Loucy (cell line): ENCODE results near the gene SPEG.

ENCODE experiments used
- H2AFZ ChIP-seq: fragments of 200-600 bp; sonication (generic); 2 replicates; pipeline ENCODE4 v1.6.0; 2016; ENCODE audit warnings: antibody characterized with exemption, mild to moderate bottlenecking, low read length, moderate library complexity
- H3F3A ChIP-seq: fragments of 200-600 bp; 2 replicates; pipeline ENCODE4 v1.6.0; 2016; ENCODE audit warnings: antibody characterized with exemption, low read depth, mild to moderate bottlenecking
- H3K27me3 ChIP-seq: fragments of 200-600 bp; sonication (generic); 2 replicates; pipeline ENCODE4 v1.6.1; 2014; ENCODE audit warnings: low read length, mild to moderate bottlenecking; ENCODE audit not compliant: insufficient read depth, poor library complexity, severe bottlenecking
- H3K36me3 ChIP-seq: fragments of 200-600 bp; sonication (generic); 2 replicates; pipeline ENCODE4 v1.6.1; 2016; ENCODE audit warnings: low read length; ENCODE audit not compliant: insufficient read depth
- H3K4me1 ChIP-seq: fragments of 200-600 bp; sonication (generic); 2 replicates; pipeline ENCODE4 v1.5.1; 2014; ENCODE audit warnings: low read length, mild to moderate bottlenecking; ENCODE audit not compliant: insufficient read depth, poor library complexity, severe bottlenecking
- H3K4me2 ChIP-seq: fragments of 200-600 bp; sonication (generic); 2 replicates; pipeline ENCODE4 v1.6.0; 2014; ENCODE audit warnings: antibody characterized with exemption, low read length, low read depth, mild to moderate bottlenecking; ENCODE audit not compliant: poor library complexity, severe bottlenecking
- H3K4me3 ChIP-seq: fragments of 200-600 bp; sonication (generic); 2 replicates; pipeline ENCODE4 v1.5.1; 2014; ENCODE audit warnings: low read length, mild to moderate bottlenecking, mixed read lengths; ENCODE audit not compliant: poor library complexity, severe bottlenecking
- H3K79me2 ChIP-seq: fragments of 200-600 bp; sonication (generic); 2 replicates; pipeline ENCODE4 v1.6.1; 2014; ENCODE audit warnings: low read length; ENCODE audit not compliant: insufficient read depth
- H3K9ac ChIP-seq: fragments of 200-600 bp; sonication (generic); 2 replicates; pipeline ENCODE4 v1.6.0; 2014; ENCODE audit warnings: mild to moderate bottlenecking, low read depth, low read length, moderate library complexity; ENCODE audit not compliant: poor library complexity, severe bottlenecking
- H3K9me2 ChIP-seq: fragments of 200-600 bp; sonication (generic); replicated peaks from 2 replicates; pipeline ENCODE4 v1.6.1; 2016; ENCODE audit warnings: low read depth, low read length, mixed read lengths
- H3K9me3 ChIP-seq: fragments of 200-600 bp; sonication (generic); 2 replicates; pipeline ENCODE4 v1.6.1; 2014; ENCODE audit warnings: mild to moderate bottlenecking, antibody characterized with exemption, low read length, low read depth; ENCODE audit not compliant: insufficient read depth
- H4K20me1 ChIP-seq: fragments of 200-600 bp; sonication (generic); 2 replicates; pipeline ENCODE4 v1.6.0; 2014; ENCODE audit warnings: antibody characterized with exemption, low read length, mild to moderate bottlenecking; ENCODE audit not compliant: insufficient read depth, poor library complexity, severe bottlenecking
- CTCF ChIP-seq: fragments of 200-600 bp; sonication (generic); conservative IDR thresholded peaks from 2 replicates; pipeline ENCODE4 v1.5.1; 2014; ENCODE audit warnings: mild to moderate bottlenecking, antibody characterized with exemption, low read length
- EZH2phosphoT487 ChIP-seq: fragments of 200-600 bp; IDR thresholded peaks from 2 replicates; pipeline ENCODE4 v1.6.1; 2018; ENCODE audit warnings: antibody characterized with exemption, mild to moderate bottlenecking, moderate library complexity, borderline replicate concordance

Gene SPEG

GRCh38 chr2:219515874-219516629 is 81.4 kb downstream of the SPEG start:
- Histone ChIP-seq H3K9me3 (no peaks in the 10 kb centered on the region), H3K4me2 (no peak overlapping the region), H3K4me1 (peaks cover 14% of the 10 kb centered on the region), H3F3A (no peaks in the 10 kb centered on the region), H3K27me3 (peaks cover 5% of the 10 kb centered on the region), H2AFZ (no peak overlapping the region), H3K9me2 (no peaks in the 10 kb centered on the region), H3K4me3 (no peak overlapping the region), H3K36me3 (no peaks in the 10 kb centered on the region), H4K20me1 (no peaks in the 10 kb centered on the region), H3K79me2 (no peaks in the 10 kb centered on the region), H3K9ac (no peak overlapping the region)
- TF ChIP-seq CTCF (no peak), EZH2phosphoT487 (no peak)

DNA sequence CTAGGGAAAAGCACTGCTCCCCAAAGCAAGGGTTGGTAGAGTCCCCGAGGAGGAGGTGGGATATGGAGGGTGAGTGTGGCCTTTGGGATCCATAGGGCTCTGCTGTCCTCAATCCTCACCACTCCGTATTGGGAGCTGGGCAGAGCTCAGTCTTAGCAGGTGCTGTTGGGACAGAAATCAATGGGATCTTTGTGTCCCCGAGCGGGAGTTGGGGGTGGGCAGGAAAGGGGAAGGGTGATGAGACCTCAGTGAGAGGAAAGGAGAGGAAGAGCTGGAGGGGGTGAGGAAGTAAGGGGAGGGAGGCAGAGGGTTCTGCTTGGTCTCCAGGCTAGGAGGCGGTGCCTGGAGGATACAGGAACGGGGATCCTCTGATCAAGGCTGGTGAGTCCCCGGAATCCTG is 82.2 kb downstream of the SPEG start:
- H3K4me2 ChIP-seq, result no peak overlapping the region
- H3K27me3 ChIP-seq, result peaks cover 5% of the 10 kb centered on the region

DNA sequence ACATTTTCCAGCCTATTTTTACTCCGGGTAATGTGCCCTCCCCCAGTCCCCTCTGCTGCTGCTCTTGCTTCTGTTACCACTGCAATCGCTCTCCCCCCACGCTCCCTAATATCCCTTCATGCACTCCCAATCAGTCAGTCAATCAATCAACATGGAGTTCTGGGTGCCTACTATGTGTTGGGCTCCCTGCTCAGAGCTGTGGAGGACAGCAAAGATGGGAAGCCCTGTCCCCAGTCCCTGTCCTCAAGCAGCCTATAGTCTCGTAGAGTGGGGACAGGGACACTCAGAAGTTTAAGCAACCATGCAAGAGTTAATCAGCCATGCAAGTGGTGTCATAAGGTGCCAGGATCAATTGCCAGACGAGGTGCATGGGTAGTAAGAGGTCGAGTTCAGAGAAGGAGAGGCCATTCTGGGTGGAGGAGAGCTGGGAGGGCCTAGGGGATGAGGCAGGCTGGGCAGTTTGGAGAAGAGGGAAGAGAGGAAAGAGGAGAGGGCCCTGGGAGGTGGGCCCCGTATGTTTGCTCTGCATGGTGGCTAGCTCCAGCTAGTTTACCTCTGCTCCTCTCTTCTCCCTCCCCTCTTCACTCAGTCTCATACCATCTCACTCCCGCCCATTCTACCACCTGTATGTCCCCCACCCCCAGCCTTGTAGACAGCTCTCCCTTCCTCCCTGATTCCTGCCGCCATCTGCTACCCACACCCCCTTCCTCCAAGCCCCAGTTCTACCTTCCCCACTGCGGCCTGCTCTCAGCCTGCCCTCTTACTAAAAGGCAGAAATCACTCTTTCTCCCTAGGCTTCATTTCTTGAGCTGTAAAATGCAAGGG is 83.5 kb downstream of the SPEG start:
- Histone ChIP-seq H3K9me3 (no peaks in the 10 kb centered on the region), H3K36me3 (no peaks in the 10 kb centered on the region), H3K79me2 (no peaks in the 10 kb centered on the region), H2AFZ (no peak overlapping the region), H3K9ac (no peak overlapping the region), H3K27me3 (peaks cover 4% of the 10 kb centered on the region), H3K4me2 (no peak overlapping the region), H3K4me1 (peaks cover 18% of the 10 kb centered on the region), H4K20me1 (no peaks in the 10 kb centered on the region), H3K4me3 (no peak overlapping the region), H3F3A (no peaks in the 10 kb centered on the region), H3K9me2 (no peaks in the 10 kb centered on the region)
- no peak for TF ChIP-seq CTCF
- TF ChIP-seq EZH2phosphoT487, result no peak

More for the DNA sequence above, 82.2 kb downstream of the SPEG start:
- Histone ChIP-seq H3K9me3 (no peaks in the 10 kb centered on the region), H4K20me1 (no peaks in the 10 kb centered on the region), H3K79me2 (no peaks in the 10 kb centered on the region), H3F3A (no peaks in the 10 kb centered on the region), H2AFZ (no peak overlapping the region), H3K9me2 (no peaks in the 10 kb centered on the region), H3K4me1 (peaks cover 18% of the 10 kb centered on the region), H3K9ac (no peak overlapping the region), H3K36me3 (no peaks in the 10 kb centered on the region), H3K4me3 (no peak overlapping the region)
- TF ChIP-seq EZH2phosphoT487, result no peak
